CD4-positive, alpha-beta T cell (primary cell): ENCODE results near the gene SPOCK1. TPM values are rescaled to one million over a fixed set of nuclear protein-coding genes. Genes with fewer than 3 reads are reported as not detected.
"Not testable (repeated sequence)": the region's sequence is repeated elsewhere in the genome, so short reads cannot be mapped to it uniquely, and the experiment has no call there.

Experiments used
- ATAC-seq: fragments of 200-7000 bp; cut with Tn5 transposase; one replicate; pipeline ENCODE4 v1.10.0; 2022; ENCODE audit warnings: mild to moderate bottlenecking; ENCODE audit not compliant: poor library complexity
- CTCF ChIA-PET: fragments of 350-600 bp; sonication (Branson Sonifier 250); formaldehyde crosslinking; loops from one replicate; lab custom pipeline; 2021; ENCODE audit warnings: antibody characterized with exemption, inconsistent platforms; lab: Charles Lee
- POLR2A ChIA-PET: fragments of 350-600 bp; sonication (Branson Sonifier 250); formaldehyde crosslinking; loops from one replicate; lab custom pipeline; 2021; ENCODE audit warnings: antibody characterized with exemption, inconsistent platforms; lab: Charles Lee
- DNase-seq, 14 experiments: peaks; one replicate each; pipeline ENCODE4 v3.0.0-alpha.2; 2013 to 2020; ENCODE audit warnings: mixed read lengths in 2 of 14
- H3K27ac ChIP-seq, 2 donors: one replicate each; pipeline versions ENCODE4 v1.5.1 to v1.7.0; 2013; ENCODE audit warnings: low read length in 2 of 2, low read depth in 1 of 2, mild to moderate bottlenecking in 1 of 2
- H3K27me3 ChIP-seq, 2 experiments: 1 replicate in 1 of 2; 2 replicates in 1 of 2; pipeline versions ENCODE4 v1.6.1 to v1.7.0; 2013; ENCODE audit warnings: low read length in 2 of 2, control low read depth in 1 of 2, mild to moderate bottlenecking in 1 of 2, moderate library complexity in 1 of 2; ENCODE audit not compliant: insufficient read depth in 2 of 2, control insufficient read depth in 1 of 2
- H3K36me3 ChIP-seq: one replicate; pipeline ENCODE4 v1.6.1; 2013; ENCODE audit warnings: low read length, control low read depth; ENCODE audit not compliant: insufficient read depth
- H3K4me1 ChIP-seq: one replicate; pipeline ENCODE4 v1.6.1; 2013; ENCODE audit warnings: low read length, control low read depth; ENCODE audit not compliant: insufficient read depth
- H3K4me3 ChIP-seq: one replicate; pipeline ENCODE4 v1.5.1; 2013; ENCODE audit warnings: mild to moderate bottlenecking, low read length, moderate library complexity
- H3K9me3 ChIP-seq, 2 experiments: 1 replicate in 1 of 2; 2 replicates in 1 of 2; pipeline versions ENCODE4 v1.6.1 to v1.7.0; 2013; ENCODE audit warnings: low read length in 2 of 2, mild to moderate bottlenecking in 2 of 2, control low read depth in 1 of 2, moderate library complexity in 1 of 2; ENCODE audit not compliant: control insufficient read depth in 1 of 2, insufficient read depth in 1 of 2
- H3K27ac Mint-ChIP-seq: one replicate; pipeline ENCODE4 v1.8.0; 2020; ENCODE audit warnings: mixed read lengths
- H3K27me3 Mint-ChIP-seq: one replicate; pipeline ENCODE4 v1.8.0; 2021; ENCODE audit warnings: mixed read lengths
- H3K36me3 Mint-ChIP-seq: one replicate; pipeline ENCODE4 v1.8.0; 2021; ENCODE audit warnings: low read depth, mixed read lengths
- H3K4me1 Mint-ChIP-seq: one replicate; pipeline ENCODE4 v1.8.0; 2021; ENCODE audit warnings: low read depth, mixed read lengths
- H3K4me3 Mint-ChIP-seq: one replicate; pipeline ENCODE4 v1.8.0; 2020; ENCODE audit warnings: mild to moderate bottlenecking, mixed read lengths
- H3K9me3 Mint-ChIP-seq: one replicate; pipeline ENCODE4 v1.8.0; 2020; ENCODE audit warnings: mixed read lengths
- intact Hi-C, 2 experiments: fragments of 100-400 bp; cut with DNase I in 1 of 2; cut with micrococcal nuclease in 1 of 2; formaldehyde crosslinking; loops; one replicate each; pipeline versions ENCODE4 v1.15.1 to v1.9.0; 2023 to 2025; cut with DNase I, micrococcal nuclease
- total RNA-seq, 174 experiments: library from RNA in 2 of 174; stranded (reverse) in 2 of 174; gene quantifications; one replicate each; pipeline ENCODE4 v1.2.3 and lab custom pipeline; 2021 to 2026
- TF ChIP-seq, protein P1 (sequence below): fragments of 200-600 bp; IDR thresholded peaks from one replicate; pipeline ENCODE4 v1.8.0; 2022; ENCODE audit warnings: antibody characterized with exemption, mild to moderate bottlenecking

Gene SPOCK1
- total RNA-seq, 2 experiments from 2014 or later = not detected

DNA sequence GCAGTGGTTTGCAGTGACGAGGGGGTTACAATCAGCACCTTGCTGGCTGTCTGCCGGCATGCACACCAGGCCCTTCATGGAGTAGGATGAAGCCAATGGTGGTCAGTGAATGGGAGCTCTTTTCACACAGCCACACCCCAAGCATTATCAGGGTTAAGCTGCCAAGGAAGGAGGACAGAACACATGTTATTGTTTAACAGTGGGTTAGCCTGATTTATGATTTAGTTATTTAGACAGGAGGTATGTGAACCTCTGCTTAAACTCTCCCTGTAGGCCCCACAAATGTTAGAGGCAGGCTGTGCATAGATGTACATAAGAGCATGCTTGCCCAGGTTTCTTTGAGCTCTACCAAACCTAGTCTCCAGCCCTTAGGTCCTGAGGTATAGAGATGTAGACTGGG is 262.9 kb downstream of the SPOCK1 start:
- intact Hi-C loops = no loop called here
- TF ChIP-seq, protein P1, sequence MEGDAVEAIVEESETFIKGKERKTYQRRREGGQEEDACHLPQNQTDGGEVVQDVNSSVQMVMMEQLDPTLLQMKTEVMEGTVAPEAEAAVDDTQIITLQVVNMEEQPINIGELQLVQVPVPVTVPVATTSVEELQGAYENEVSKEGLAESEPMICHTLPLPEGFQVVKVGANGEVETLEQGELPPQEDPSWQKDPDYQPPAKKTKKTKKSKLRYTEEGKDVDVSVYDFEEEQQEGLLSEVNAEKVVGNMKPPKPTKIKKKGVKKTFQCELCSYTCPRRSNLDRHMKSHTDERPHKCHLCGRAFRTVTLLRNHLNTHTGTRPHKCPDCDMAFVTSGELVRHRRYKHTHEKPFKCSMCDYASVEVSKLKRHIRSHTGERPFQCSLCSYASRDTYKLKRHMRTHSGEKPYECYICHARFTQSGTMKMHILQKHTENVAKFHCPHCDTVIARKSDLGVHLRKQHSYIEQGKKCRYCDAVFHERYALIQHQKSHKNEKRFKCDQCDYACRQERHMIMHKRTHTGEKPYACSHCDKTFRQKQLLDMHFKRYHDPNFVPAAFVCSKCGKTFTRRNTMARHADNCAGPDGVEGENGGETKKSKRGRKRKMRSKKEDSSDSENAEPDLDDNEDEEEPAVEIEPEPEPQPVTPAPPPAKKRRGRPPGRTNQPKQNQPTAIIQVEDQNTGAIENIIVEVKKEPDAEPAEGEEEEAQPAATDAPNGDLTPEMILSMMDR = no peak
- H3K9me3 Mint-ChIP-seq = no peaks in the 10 kb centered on the region
- Histone ChIP-seq H3K27ac (no peak overlapping the region), H3K4me1 (no peaks in the 10 kb centered on the region), H3K4me3 (no peak overlapping the region), H3K27me3 (peaks cover 0 to 2% of the 10 kb centered on the region in 2 experiments), H3K9me3 (peaks cover 0 to 6% of the 10 kb centered on the region in 2 experiments), H3K36me3 (no peaks in the 10 kb centered on the region)
- no peak overlapping the region for H3K27ac Mint-ChIP-seq
- no peak for DNase-seq
- H3K36me3 Mint-ChIP-seq = no peaks in the 10 kb centered on the region
- ChIA-PET POLR2A (no interaction called here), CTCF (no interaction called here)
- no peaks in the 10 kb centered on the region for H3K4me1 Mint-ChIP-seq
- no peak for ATAC-seq
- H3K4me3 Mint-ChIP-seq = no peak overlapping the region
- H3K27me3 Mint-ChIP-seq = peaks cover 56% of the 10 kb centered on the region

DNA sequence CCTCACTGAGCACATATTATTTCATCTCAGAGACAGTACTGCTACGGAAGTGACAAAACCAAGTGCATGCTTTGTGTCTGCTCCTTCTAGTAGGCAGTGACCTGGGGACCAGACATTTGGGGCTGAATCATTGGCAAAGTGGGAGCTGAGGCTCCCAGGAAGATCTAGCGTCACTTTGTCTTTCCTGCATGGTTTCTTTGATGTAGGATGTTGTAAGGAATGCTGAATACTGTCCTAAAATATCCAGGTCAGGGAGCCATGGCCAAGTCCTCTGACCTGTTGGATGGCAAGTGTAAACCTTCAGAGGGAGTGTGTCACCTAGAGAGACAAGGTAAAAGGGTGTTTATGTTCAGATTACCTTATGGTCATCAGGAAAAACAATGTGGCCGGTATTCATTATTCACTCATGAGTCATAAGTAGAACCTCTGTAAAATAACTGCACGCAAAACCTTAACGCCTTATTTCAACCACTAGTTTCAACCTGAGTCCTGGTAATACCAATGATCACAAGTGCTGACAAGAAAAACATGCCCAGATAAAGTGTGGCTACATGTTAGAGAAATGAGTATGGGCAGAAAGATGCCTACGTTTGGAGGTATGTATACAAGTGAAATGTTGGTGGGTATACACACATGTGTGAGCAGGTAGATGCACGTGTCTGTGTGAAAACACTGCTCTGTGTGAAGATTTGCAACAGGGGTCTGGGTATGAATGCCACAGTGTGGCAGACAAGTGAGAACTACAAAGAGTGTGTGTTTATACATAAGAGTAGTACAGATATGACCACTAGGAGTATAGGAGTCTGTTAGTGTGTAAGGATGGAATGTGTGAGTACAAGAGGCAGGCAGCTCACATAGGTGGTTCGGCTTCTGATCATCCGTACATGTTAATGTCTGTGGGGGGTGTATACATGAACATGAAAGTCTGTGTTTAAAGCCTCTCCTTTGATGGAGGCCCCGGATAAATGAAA is 263.9 kb downstream of the SPOCK1 start:
- Histone ChIP-seq H3K36me3 (no peaks in the 10 kb centered on the region), H3K4me1 (no peaks in the 10 kb centered on the region), H3K27ac (no peak overlapping the region), H3K9me3 (peaks cover 0 to 6% of the 10 kb centered on the region in 2 experiments), H3K4me3 (no peak overlapping the region), H3K27me3 (peaks cover 0 to under 1% of the 10 kb centered on the region in 2 experiments)
- no peaks in the 10 kb centered on the region for H3K4me1 Mint-ChIP-seq
- no peak for ATAC-seq
- no peak for DNase-seq
- no peaks in the 10 kb centered on the region for H3K36me3 Mint-ChIP-seq
- intact Hi-C loops = no loop called here
- ChIA-PET CTCF (no interaction called here), POLR2A (no interaction called here)
- TF ChIP-seq, protein P1 = no peak
- no peaks in the 10 kb centered on the region for H3K9me3 Mint-ChIP-seq
- no peak overlapping the region for H3K4me3 Mint-ChIP-seq
- H3K27ac Mint-ChIP-seq = no peak overlapping the region
- peaks cover 56% of the 10 kb centered on the region for H3K27me3 Mint-ChIP-seq

DNA sequence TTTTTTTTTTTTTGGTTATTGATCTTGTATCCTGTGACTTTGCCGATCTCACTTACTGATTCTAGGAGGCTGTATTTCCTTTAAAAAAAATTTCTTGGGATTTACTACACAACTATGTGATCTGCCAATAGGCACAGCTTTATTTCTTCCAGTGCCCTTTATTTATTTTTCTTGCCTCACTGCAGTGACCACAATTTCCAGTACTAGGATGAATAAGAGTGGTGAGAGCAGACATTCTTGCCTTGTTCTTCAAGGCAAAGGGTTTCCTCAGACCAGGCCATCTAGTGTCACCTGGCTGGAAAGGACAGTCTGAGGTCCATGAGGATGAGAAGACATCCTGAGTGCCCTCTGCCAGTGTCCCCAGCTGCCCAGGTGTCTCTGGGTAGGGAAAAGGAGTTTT is 265.4 kb downstream of the SPOCK1 start:
- POLR2A ChIA-PET = no interaction called here
- Histone ChIP-seq H3K36me3 (no peaks in the 10 kb centered on the region), H3K9me3 (peaks cover 0 to 6% of the 10 kb centered on the region in 2 experiments), H3K27me3 (no peaks in the 10 kb centered on the region), H3K27ac (no peak overlapping the region), H3K4me1 (no peaks in the 10 kb centered on the region), H3K4me3 (no peak overlapping the region)
- CTCF ChIA-PET = no interaction called here
- ATAC-seq = no peak
- intact Hi-C loops = no loop called here
- no peaks in the 10 kb centered on the region for H3K9me3 Mint-ChIP-seq
- no peaks in the 10 kb centered on the region for H3K36me3 Mint-ChIP-seq
- H3K4me3 Mint-ChIP-seq = no peak overlapping the region
- H3K4me1 Mint-ChIP-seq = no peaks in the 10 kb centered on the region
- H3K27ac Mint-ChIP-seq = no peak overlapping the region
- DNase-seq = no peak
- peaks cover 45% of the 10 kb centered on the region for H3K27me3 Mint-ChIP-seq
- TF ChIP-seq, protein P1 = no peak

DNA sequence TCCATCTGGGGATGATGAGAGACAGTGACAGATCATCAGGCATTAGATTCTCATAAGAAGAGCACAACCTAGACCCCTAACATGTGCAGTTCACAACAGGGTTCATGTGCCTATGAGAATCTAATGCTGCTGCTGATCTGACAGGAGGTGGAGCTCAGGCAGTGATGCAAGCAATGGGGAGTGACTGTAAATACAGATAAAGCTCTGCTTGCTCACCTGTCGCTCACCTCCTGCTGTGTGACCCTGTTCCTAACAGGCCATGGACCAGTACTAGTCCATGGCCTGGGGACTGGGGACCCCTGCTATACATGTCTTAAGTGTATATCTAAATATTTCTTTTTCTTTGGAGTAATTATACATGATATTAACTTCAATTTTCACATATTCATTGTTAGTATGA is 265.8 kb downstream of the SPOCK1 start:
- H3K36me3 Mint-ChIP-seq, H3K4me1 Mint-ChIP-seq, H3K9me3 Mint-ChIP-seq, H3K36me3 ChIP-seq, CTCF ChIA-PET, intact Hi-C loops, H3K4me3 Mint-ChIP-seq, H3K27ac Mint-ChIP-seq, ATAC-seq, H3K4me1 ChIP-seq, H3K4me3 ChIP-seq, POLR2A ChIA-PET, DNase-seq, H3K27ac ChIP-seq, H3K9me3 ChIP-seq, H3K27me3 ChIP-seq: not testable (repeated sequence)
- H3K27me3 Mint-ChIP-seq = peaks cover 41% of the 10 kb centered on the region
